Measurements from ENCODE around the gene SNX32.

GRCh38 chr11:65882120-65883057 is 48.6 kb downstream of the SNX32 start:
- TF ChIP-seq ELK1 (IDR thresholded peaks at IDR 0.05; ENCODE audit: low read depth, low read length), result no peak
- no peak for TF ChIP-seq CTCF (IDR thresholded peaks at IDR 0.05)
- no peak for TF ChIP-seq FOSL2 (IDR thresholded peaks at IDR 0.05)
- TF ChIP-seq FOSL2 (CRISPR knock-in tag; IDR thresholded peaks at IDR 0.05), result no peak
- TF ChIP-seq MAZ (IDR thresholded peaks at IDR 0.05; ENCODE audit: borderline replicate concordance, low read depth, low read length), result no peak
- TF ChIP-seq CBX8 (IDR thresholded peaks at IDR 0.05), result no peak
- TF ChIP-seq RAD21 (conservative IDR thresholded peaks at IDR 0.05 in 1 of 2, IDR thresholded peaks at IDR 0.05 in 1 of 2), result no peak
- no peak for TF ChIP-seq RCOR1 (IDR thresholded peaks at IDR 0.05; ENCODE audit: low read depth, low read length)
